Activated CD8-positive, alpha-beta T cell treated with anti-CD3 and anti-CD28 coated beads for 36 hours (primary cell): ENCODE measurements around the gene SWI5. TPM values are rescaled to one million over a fixed set of nuclear protein-coding genes. Genes with fewer than 3 reads are reported as not detected.

Source experiments
- ATAC-seq: fragments of 200-7000 bp; cut with Tn5 transposase; one replicate; pipeline ENCODE4 v1.10.0; 2021; ENCODE audit warnings: mild to moderate bottlenecking, moderate library complexity
- CTCF ChIA-PET: fragments of 350-600 bp; sonication (Branson Sonifier 250); formaldehyde crosslinking; loops from one replicate; lab custom pipeline; 2021; ENCODE audit warnings: antibody characterized with exemption; lab: Charles Lee
- POLR2A ChIA-PET: fragments of 350-600 bp; sonication (Branson Sonifier 250); formaldehyde crosslinking; loops from one replicate; lab custom pipeline; 2021; ENCODE audit warnings: antibody characterized with exemption; lab: Charles Lee
- DNase-seq: peaks from one replicate; pipeline ENCODE4 v3.0.0-alpha.2; 2020
- H3K27ac Mint-ChIP-seq: one replicate; pipeline ENCODE4 v1.8.0; 2021; ENCODE audit warnings: mild to moderate bottlenecking, mixed read lengths
- H3K27me3 Mint-ChIP-seq: one replicate; pipeline ENCODE4 v1.8.0; 2021; ENCODE audit warnings: mixed read lengths
- H3K36me3 Mint-ChIP-seq: one replicate; pipeline ENCODE4 v1.8.0; 2021; ENCODE audit warnings: low read depth, mixed read lengths
- H3K4me1 Mint-ChIP-seq: one replicate; pipeline ENCODE4 v1.8.0; 2021; ENCODE audit warnings: low read depth, mixed read lengths
- H3K4me3 Mint-ChIP-seq: one replicate; pipeline ENCODE4 v1.8.0; 2021; ENCODE audit warnings: mild to moderate bottlenecking, moderate library complexity, mixed read lengths
- H3K9me3 Mint-ChIP-seq: one replicate; pipeline ENCODE4 v1.8.0; 2021; ENCODE audit warnings: mixed read lengths
- intact Hi-C: fragments of 100-400 bp; cut with micrococcal nuclease; formaldehyde crosslinking; loops from one replicate; pipeline ENCODE4 v1.10.0; 2022
- total RNA-seq, 2 experiments: library from RNA; stranded (reverse); gene quantifications; one replicate each; pipeline ENCODE4 v1.2.3, GENCODE V29; 2021
- TF ChIP-seq, protein P1 (sequence below): fragments of 200-600 bp; IDR thresholded peaks from one replicate; pipeline ENCODE4 v1.8.0; 2022; ENCODE audit warnings: antibody characterized with exemption, mild to moderate bottlenecking

Gene SWI5
- total RNA-seq, 2 experiments from 2014 or later = 12.4 to 13.3 TPM

DNA sequence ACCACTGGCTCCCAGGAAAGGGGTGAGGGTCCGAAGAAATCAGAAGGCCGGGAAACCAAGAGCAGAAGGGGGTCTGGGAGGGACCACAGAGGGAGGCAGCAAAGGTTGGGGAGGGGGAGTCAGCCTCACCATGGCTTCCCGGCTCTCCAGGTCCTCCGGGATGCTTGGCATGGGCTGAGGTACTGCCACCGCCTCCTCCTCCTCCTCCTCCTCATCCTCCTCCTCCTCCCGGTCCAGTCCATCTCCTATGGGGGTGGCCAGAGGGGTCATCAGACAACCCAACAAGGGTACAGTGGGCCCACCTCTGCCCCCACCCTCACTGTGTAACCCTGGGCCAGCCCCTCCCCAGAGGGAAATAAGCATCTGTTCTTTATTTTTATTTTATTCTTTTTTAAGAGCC is 17.8 kb upstream of the SWI5 start:
- TF ChIP-seq, protein P1, sequence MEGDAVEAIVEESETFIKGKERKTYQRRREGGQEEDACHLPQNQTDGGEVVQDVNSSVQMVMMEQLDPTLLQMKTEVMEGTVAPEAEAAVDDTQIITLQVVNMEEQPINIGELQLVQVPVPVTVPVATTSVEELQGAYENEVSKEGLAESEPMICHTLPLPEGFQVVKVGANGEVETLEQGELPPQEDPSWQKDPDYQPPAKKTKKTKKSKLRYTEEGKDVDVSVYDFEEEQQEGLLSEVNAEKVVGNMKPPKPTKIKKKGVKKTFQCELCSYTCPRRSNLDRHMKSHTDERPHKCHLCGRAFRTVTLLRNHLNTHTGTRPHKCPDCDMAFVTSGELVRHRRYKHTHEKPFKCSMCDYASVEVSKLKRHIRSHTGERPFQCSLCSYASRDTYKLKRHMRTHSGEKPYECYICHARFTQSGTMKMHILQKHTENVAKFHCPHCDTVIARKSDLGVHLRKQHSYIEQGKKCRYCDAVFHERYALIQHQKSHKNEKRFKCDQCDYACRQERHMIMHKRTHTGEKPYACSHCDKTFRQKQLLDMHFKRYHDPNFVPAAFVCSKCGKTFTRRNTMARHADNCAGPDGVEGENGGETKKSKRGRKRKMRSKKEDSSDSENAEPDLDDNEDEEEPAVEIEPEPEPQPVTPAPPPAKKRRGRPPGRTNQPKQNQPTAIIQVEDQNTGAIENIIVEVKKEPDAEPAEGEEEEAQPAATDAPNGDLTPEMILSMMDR = no peak
- no peak for ATAC-seq
- Mint-ChIP-seq H3K36me3 (peaks cover 18% of the 10 kb centered on the region), H3K27ac (no peak overlapping the region), H3K27me3 (no peaks in the 10 kb centered on the region), H3K9me3 (no peaks in the 10 kb centered on the region), H3K4me1 (no peaks in the 10 kb centered on the region), H3K4me3 (no peak overlapping the region)
- ChIA-PET POLR2A (interaction anchor here (0.7 kb wide), 1 partner anchor 754 kb away, joined by 3 read pairs; no protein-coding TSS in a partner anchor), CTCF (no interaction called here)
- intact Hi-C loops = no loop called here
- no peak for DNase-seq

DNA sequence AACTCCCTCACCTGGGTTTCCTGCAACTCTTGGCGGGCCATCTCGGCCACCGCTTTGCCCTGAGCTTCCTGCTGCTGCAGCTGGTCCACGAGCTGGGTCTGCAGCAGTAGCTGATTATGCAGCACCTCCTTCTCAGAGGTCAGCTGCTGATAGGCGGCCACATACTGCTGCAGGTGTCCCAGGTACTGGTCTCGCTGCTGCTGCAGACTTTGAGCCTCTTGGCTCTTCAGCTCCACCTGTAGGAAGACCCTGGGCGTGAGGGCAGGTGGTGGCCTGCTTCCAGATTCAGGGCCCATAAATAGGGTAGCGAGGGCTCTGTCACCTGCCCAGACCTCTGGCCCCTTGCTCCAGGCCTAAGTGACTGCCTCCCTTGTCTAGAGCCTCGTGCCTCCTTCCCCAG is 16.9 kb upstream of the SWI5 start:
- POLR2A ChIA-PET = interaction anchor here (0.7 kb wide), 1 partner anchor 755 kb away, joined by 3 read pairs; no protein-coding TSS in a partner anchor
- no peak overlapping the region for H3K4me3 Mint-ChIP-seq

DNA sequence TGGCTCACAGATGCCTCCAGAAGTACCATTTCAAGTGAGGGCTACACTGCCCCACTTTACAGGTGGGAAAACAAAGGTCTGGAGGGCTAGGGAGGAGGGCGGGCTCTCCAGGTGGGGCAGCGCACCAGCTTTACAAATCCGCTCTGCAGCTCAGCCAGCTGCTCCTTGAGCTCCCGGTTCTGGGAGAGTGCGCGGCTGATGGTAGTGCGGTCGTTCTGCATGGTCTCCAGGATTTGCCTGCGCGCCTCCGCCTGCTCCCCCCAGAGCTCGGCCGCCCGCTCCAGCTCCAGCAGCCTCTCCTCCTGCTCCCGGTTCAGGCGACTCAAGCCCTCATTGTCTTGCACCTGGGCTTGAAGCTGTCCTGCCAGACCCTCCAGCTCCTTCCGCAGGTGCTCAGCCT is 15.7 kb upstream of the SWI5 start:
- H3K9me3 Mint-ChIP-seq = no peaks in the 10 kb centered on the region
- no peak overlapping the region for H3K27ac Mint-ChIP-seq
- DNase-seq = no peak
- no peak overlapping the region for H3K4me3 Mint-ChIP-seq
- intact Hi-C loops = no loop called here
- no peaks in the 10 kb centered on the region for H3K27me3 Mint-ChIP-seq
- ChIA-PET POLR2A (no interaction called here), CTCF (no interaction called here)
- TF ChIP-seq, protein P1 = no peak
- peaks cover 21% of the 10 kb centered on the region for H3K36me3 Mint-ChIP-seq
- ATAC-seq = no peak
- no peaks in the 10 kb centered on the region for H3K4me1 Mint-ChIP-seq

More for the DNA sequence above, 16.9 kb upstream of the SWI5 start:
- ATAC-seq = no peak
- no peaks in the 10 kb centered on the region for H3K27me3 Mint-ChIP-seq
- peaks cover 18% of the 10 kb centered on the region for H3K36me3 Mint-ChIP-seq
- no peaks in the 10 kb centered on the region for H3K4me1 Mint-ChIP-seq
- CTCF ChIA-PET = no interaction called here
- H3K9me3 Mint-ChIP-seq = no peaks in the 10 kb centered on the region
- H3K27ac Mint-ChIP-seq = no peak overlapping the region
- TF ChIP-seq, protein P1 = no peak
- DNase-seq = no peak
- intact Hi-C loops = no loop called here

DNA sequence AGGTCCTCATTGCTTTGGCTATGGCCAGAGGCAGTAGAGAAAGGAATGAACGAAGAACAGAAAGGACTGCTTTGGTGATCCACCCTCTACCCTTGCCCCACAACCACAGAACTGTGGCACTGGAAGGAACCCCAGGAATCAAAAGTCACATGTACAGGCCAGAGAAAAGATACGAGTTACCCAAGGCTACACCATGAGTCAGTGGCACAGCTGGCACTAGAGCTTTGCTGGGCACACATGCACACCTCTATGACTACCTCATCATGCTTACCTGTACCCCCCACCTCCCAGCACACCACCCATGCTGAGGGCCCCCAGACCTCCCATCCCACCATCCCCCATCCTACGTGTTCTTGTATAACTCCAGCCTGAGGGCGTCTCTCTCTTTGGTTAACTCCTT is 13.4 kb upstream of the SWI5 start:
- POLR2A ChIA-PET = no interaction called here
- CTCF ChIA-PET = interaction anchor here (1.3 to 1.7 kb wide), 4 partner anchors 9 to 176 kb away, joined by 3 to 4 read pairs (median 4); no protein-coding TSS in a partner anchor
- H3K36me3 Mint-ChIP-seq = peaks cover 18% of the 10 kb centered on the region
- DNase-seq (no peak), ATAC-seq (no peak)
- TF ChIP-seq, protein P1 = no peak
- H3K4me3 Mint-ChIP-seq = no peak overlapping the region
- H3K27me3 Mint-ChIP-seq = no peaks in the 10 kb centered on the region
- H3K27ac Mint-ChIP-seq = no peak overlapping the region
- no peaks in the 10 kb centered on the region for H3K9me3 Mint-ChIP-seq
- H3K4me1 Mint-ChIP-seq = no peaks in the 10 kb centered on the region
- intact Hi-C loops = no loop called here

DNA sequence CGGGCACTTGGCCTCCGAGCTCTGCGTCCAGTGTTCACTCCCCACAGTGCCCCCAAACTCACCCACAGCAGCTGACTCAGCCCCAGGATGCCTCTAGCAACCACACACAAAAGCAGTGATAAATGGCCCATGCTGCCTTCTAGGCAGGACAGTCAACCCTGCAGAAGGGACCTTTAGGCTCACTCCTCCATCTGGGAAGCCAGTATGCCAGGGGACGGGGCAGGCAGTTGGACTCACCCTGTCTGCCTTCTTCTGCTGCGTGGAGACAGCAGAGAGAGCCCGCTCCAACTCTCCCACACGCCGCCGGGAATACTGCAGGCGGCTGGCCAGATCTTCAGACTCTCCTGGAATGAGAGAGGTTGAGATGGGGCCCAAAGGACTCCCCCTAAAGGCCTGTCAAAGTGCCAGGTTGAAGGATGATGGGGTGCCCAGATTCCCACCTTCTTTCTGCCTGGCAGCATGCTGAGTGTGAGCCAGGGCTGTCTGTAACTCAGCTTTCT is 10.7 kb upstream of the SWI5 start:
- POLR2A ChIA-PET = interaction anchor here (0.5 kb wide), 1 partner anchor 17 kb away, joined by 3 read pairs; no protein-coding TSS in a partner anchor
- H3K36me3 Mint-ChIP-seq = peaks cover 18% of the 10 kb centered on the region
- H3K4me1 Mint-ChIP-seq = no peaks in the 10 kb centered on the region
- H3K4me3 Mint-ChIP-seq = no peak overlapping the region
- H3K9me3 Mint-ChIP-seq = no peaks in the 10 kb centered on the region
- intact Hi-C loops = no loop called here
- TF ChIP-seq, protein P1 = no peak
- no peak overlapping the region for H3K27ac Mint-ChIP-seq
- H3K27me3 Mint-ChIP-seq = no peaks in the 10 kb centered on the region
- DNase-seq (no peak), ATAC-seq (no peak)
- CTCF ChIA-PET = interaction anchor here (1.2 to 5.6 kb wide), 2 partner anchors 11 kb away, joined by 3 to 19 read pairs; no protein-coding TSS in a partner anchor
